HG02938 (cell line): Measurements from ENCODE around the gene ABCC9.

ENCODE experiments used
- ATAC-seq: cut with Tn5 transposase; IDR thresholded peaks from one replicate; pipeline ENCODE4 v1.9.1; 2021; ENCODE audit warnings: mild to moderate bottlenecking, moderate library complexity; ENCODE audit not compliant: unreplicated experiment

ABCC9 gene

DNA sequence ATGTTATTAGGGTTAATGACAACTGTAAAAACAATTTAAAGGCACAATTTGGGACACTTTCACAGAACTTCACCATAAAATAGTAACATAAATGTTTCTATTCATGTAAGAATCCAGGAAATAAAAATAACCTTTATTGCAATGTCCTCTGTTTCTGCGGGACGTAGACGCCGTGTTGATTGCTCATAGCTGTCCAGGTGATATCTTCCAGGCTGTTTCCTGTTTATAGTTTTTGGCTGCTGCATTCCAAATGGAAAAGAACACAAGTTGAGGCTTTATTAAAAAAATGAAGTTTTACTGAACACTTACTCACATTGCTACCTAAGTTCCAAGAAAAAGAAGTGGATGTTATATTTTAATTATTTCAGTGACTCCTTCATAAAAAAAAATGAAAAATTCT, 58.6 kb downstream of the ABCC9 start:
- ATAC-seq: no peak

DNA sequence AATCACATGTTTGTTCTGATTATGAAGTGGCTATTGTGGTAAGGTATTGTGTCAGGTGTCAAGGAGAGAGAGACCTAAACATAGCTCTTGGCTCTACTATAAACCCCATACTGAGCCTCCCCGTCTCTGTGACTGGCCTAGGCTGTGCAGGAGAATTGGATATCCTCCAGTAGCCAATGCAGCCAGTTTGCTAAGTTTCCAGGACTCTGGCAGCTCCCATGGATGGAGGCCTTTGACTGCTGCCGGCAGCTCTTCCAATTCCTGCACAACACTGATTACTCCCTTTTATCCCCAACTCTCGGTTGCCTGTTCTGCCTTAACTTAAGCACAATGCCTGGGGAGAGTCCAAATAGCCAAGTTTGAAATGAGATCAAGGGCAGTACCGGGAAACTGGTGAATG, 59.3 kb downstream of the ABCC9 start:
- no peak for ATAC-seq

DNA sequence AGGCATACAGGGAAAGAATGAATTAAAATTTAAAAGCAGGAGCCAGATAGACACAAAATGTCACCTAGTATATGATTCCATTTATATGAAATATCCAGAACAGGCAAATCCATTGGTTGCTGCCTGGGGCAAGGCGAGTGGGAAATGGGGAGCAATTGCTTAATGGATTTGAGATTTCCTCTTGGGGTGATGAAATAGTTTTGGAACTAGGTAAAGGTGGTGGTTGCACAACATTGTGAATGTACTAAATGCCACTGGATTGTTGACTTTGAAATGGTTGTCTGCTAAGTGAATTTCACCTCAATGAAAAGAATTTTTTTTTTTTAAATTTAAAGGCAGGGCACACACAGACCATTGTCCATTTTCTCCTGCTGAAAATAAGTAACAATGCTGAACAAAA, 61.9 kb downstream of the ABCC9 start:
- no peak for ATAC-seq

DNA sequence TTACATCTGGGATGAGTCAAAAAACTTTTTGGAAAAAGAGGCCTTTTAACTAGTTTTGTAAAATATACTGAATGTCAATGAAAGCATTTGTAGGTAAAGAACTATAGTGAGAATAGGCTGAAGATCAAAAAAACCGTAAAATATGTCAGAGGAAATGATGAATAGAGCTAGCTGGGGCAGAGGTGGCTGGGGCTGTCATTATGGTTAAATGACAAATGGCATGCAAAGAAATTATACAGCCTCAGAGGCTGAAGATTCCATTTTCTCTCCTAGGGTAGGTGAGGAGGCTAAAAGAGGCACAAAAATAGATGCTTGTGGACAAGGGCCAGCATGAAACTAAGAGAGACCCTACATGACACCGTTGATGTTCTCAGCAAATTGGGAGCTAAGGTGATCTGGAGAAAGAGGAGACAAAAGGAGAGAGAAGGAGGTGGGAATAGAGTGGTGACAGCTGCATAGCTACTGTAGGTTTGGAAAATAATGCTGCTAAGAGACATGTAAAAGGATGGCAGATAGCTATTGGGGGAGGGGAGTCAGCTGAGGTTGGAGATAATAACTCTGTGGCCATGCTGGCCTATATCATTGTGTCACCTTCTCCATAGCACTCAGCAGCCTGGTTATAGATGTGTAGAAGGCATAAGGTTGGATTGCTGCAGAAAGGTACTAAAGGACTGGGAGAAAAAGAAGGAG, 63.8 kb downstream of the ABCC9 start:
- no peak for ATAC-seq

DNA sequence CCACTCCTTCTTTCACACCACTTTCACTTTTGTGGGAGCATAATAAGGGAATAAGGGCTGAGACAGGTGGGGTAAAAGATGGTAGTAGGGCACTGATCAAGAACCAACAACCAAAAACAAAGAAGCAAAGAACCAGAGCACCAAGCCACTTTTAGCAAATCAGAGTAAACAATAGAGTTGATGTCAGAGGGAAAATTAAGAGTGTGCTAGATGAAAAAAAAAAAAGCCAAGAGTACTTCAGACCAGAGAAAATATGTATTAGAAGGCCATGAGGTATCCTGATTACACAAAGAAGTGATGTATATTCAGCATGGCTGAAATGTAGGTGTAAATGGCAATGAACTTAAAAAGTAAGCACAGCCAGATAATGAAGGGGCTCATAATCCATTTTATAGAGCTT, 75.4 kb downstream of the ABCC9 start:
- ATAC-seq: no peak

DNA sequence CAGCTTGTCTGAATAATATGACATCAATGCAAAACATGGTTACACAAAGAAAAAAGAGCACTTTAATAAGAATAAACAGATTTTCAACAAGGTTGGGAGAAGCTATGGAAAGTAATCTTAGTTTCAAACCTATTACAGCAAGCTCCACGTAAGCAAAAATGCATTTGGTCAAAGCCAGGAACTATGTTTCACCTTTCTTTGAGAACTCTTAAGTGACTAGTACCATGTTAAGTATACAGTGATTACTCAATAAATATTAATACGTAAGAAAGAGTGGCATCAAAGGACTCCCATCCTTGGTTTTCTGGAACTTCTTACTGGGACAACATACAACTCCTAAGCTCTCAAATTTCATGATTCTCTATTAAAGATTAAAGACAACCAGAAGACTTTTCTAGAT, 80.7 kb downstream of the ABCC9 start:
- ATAC-seq: no peak

DNA sequence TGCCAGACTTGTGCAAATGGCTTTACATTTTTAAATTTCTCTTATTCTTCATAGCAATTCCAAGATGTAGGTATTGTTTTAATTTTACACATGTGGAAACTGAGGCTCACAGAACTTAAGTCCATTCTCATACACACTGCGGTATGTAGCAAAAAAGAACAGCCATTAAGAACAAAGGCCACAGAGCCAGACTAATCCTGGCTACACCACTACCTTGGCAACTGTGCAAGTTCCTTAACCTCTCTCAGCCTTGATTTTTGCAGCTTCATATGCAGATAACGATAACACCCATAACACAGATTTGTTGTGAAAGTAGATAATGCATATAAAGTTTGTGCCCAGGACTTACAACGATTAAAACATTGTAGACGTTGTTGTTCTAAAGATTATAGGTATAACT, 81.1 kb downstream of the ABCC9 start:
- no peak for ATAC-seq

DNA sequence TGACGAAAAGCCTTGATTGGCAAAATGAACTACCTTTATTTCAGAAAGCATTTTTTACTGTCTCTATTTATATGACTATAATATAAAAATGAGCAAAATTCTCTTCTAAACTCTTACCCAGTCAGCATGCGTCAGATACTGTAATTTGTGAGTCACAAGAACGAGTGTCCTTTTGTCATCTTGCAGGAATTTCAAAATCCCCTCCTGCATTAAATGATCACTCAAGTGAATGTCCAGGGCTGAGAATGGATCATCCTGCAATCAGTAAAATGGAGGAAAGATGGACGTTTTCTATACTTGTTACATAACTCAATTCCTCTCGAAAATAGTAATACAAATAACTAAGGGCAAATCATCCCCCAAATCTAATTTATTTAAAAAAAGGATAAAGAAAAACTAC, 89.0 kb downstream of the ABCC9 start:
- no peak for ATAC-seq

DNA sequence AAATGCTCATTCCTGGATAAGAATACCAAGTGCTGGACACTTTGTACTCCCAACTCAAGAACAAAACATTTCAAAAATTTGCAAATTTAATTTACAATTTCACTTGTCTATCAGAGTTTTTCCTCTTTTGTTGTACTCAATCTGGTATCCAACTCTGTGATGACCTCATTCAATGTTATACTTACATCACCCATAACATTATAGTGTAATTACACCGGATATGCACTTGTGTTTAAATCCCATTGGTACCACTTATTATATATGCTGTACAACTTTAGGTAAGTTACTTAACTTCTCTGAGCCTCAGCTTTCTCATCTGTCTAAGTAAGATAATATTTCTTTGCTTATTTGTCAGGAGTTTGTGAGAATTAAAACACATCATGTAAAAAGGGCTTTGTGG, 90.1 kb downstream of the ABCC9 start:
- no peak for ATAC-seq

DNA sequence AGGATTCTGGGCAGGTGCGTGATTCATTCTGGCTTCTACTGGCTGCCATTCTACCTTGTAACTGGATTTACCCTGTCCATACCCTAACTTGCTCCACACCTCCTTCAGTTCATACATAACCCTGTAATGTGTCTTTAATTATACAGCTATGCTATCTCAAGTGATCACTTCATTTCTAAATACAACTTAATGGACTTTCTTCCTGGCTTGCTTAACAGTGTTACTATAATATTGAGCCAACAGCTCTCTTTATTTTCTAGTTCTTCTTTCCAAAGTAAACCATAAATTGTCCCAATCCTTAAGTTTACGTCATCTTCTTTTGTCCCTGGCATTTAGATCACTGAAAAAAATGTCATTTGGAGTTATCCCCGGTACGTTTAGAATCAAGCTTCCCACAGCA, 90.8 kb downstream of the ABCC9 start:
- no peak for ATAC-seq

DNA sequence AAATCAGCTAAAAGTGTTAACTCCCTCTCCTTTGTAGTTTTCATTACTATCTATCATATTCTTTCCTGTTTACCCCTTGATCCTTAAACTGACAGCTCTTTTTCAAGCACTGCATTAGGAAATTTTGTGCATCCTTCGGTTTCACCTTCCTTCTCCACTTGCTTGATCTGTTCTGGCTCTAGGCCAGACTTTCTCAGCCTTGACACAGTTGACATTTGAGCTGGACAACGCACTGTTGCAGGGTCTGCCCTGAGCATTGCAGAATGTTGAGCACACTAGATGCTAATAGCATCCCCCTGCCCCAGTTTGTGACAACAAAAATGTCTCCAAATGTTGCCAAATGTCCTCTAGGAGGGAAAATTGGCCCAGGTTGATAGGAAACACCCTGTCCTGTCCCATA, 91.3 kb downstream of the ABCC9 start:
- ATAC-seq: no peak

DNA sequence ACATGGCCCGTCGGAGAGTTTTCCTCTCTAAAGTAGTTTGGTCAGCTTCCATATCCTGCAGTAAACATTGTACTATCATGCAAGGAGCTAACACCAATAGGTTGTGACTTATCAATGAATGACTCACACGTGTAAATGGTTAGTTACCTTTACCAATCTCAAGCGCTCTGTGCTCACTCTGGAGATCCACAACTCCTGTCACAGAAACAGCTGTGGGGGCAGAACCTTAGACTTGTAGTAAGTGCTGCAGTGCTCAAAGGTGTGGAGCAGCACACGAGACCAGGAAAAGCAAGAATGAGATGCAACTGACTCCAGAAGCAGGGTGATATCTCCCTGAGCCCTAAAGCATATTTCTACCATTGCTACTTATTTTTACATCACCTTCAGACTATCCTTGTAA, 93.0 kb downstream of the ABCC9 start:
- no peak for ATAC-seq

DNA sequence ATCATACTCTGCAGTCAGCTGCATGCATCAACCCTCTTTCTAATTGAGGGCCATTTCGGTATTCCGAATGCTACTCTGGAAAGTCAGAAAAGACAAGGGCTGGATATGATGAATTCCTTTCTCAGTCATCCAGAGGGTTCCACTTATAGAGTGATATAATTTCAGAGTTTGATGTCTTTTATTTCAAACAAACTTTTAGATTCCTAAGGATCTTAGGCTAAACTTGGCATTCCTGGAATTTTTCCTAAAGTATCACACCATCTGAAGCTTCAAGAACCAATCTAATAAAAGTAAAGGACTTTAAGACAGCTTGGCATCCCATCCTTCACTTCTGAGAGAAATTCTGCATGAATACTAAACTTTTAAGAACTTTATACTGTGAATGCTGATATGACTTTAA, 97.4 kb downstream of the ABCC9 start:
- no peak for ATAC-seq

DNA sequence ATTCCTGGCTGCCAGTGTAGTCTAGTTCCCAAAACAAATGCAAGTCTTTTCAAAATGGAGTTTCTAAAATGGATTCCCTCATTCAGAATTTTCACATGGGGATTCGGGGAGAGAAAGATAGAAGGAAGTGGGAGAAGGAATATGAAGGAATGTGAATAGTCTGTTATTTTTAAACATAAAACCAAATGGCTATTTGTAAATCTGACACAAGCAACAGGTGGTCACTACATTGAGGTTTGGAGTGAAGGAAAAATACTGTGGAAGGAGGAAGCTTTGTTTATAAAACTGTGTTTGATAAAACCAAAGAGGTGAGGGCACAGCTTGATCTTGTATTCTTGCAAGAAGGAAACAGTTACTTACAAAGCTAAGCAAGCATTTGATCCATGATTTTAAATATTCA, 101.5 kb downstream of the ABCC9 start:
- ATAC-seq: no peak

DNA sequence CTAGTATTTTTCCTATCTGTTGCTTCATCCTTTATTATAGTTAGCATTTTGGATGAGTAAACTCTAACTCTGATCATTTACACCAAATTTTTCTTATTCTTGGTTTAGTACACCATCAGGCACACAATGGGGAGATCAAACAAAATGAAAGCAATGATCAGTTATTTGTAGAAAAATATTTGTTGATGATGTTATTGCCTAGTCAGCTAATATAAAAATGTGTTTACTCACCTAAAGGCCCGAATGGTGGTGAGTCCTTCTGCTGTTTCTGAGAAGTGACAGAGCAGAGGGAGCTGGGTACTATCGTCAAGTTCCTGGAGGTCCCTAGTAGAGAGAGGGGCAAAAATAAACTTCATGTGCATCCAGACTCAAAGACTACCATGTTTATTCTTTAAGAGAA, 103.4 kb downstream of the ABCC9 start:
- ATAC-seq: no peak

DNA sequence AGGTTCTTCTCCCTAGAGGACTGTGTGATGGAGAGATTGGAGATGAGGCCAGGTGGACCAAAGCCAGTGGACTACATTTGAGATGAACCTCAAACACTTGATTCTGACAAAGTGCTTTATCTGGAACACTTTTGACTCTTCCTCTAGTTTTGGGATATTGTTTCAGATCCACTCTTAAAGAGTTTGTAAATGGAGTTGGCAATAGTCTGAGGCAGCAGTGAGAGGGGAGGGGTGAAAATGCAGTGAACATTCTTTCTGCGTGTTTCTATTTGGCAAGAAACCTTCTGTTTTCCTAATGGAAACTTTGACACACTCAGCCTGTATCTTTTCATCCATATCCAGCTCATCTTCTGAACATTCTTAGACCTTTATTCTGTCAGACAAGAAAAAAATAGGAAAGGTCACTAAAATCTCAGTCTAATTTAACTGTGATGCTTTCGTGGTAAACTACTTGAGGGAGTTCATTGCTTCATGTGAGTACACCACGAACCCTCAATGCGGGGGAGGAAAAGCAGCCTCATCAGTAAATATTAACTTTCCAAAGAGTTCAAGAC, 109.4 kb downstream of the ABCC9 start:
- no peak for ATAC-seq

DNA sequence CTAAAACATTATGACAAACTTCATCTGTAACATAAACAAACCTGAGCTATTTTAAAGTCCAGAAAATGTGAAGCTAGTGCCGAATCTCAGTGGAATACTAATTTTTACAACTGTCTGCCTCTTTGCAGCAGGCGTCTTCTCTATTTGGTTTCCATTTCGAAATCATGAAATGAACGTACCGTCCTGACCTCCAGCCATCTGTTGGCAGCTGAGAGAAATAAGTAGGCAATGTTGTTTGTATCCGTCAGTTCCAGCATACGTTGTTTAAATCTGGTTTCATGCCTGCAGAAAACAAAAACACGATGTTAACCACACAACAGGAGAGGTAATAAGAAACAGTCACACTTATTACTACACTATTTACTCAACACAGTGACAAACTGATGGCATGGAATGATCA, 112.4 kb downstream of the ABCC9 start:
- no peak for ATAC-seq

DNA sequence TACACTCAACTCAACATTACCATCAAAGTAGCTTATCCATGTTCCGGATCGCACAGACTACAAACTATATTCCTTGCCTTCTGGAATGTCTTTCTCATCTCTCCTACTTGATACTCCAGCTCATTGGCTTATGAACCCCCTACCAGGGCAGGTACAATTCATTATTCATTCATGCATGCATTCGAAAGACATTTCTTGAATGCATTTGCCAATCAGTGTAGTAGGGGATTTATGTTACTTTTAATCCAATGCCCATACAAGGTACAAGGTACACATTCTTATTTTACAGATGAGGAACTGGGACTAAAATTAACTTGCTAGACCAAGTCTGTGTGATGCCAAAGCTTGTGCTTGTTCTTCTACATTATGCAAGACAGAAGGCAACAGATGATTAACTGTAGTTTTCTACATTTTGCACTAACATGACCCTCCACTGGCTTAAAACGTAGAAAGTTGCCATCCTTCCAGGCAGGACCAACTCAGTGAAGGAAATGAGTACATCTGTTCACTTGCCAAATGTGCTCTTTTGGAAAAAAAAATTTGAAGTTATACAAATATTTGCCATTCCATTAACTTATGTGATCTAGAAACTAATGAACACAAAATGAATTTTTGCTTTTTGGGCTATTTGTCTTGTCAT, 113.0 kb downstream of the ABCC9 start:
- ATAC-seq: no peak

DNA sequence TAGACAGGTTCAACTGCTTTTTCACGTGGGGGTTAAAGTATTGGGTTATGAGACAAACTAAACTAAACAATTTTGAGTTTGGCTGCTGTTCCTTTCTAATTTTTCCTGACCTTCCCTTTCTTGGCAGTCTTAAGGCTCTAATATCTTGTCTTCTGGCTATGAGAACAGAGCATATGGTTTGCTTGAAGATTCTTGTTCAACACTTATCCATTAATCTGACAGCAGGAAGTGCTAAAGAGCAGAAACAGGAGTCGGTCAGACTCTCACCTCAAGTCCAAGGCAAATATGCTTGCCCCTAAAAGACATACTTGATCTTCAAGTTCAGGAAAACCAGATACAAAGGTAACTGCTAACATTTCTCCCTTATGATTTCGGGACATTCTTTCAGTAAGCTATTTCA, 114.1 kb downstream of the ABCC9 start:
- no peak for ATAC-seq

DNA sequence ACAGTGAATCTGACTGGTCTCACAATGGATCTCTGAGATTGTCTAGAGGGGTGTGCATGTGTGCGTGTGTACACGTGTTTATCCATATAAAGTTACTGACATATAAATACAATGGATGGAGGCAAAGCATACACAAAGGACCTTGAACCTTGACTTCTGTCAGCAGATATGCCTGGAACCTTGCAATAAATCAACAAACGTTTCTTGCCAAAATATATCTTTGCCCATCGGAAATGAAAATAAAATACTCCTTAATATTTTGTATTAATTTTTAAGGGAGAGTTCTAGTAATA, 114.7 kb downstream of the ABCC9 start:
- no peak for ATAC-seq

DNA sequence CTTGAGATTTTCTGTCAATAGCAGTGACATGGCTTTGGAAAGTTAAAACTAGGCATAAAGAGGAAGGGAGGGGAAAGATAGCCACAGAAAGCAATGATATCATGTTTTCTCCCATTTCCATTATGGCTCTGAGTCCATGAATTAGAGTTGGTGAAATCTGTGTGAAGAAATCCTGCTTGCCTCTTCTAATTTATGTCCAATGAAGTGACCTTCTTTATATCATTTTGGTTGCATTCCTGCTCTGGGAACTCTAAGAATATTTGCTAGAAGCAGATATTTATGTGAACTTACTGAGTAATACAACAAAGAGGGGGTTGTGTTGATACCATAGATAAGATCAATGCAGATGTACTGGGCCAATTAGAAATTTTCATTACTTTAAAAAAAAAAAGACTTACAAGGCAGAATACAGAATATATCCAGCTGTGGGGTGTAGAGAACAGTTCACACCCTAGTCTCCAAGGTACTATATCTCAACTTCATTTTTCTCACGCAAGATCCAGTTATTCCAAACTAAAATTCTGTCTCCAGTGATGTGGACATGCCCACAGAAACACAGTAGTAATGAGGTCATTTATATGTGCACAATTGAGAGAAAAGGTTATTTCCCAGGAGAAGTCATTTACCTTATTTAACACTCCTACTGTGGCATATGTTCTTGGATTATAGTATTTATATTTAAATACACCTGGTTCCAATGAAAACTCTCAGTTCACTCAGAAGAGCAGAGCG, 115.2 kb downstream of the ABCC9 start:
- ATAC-seq: no peak

DNA sequence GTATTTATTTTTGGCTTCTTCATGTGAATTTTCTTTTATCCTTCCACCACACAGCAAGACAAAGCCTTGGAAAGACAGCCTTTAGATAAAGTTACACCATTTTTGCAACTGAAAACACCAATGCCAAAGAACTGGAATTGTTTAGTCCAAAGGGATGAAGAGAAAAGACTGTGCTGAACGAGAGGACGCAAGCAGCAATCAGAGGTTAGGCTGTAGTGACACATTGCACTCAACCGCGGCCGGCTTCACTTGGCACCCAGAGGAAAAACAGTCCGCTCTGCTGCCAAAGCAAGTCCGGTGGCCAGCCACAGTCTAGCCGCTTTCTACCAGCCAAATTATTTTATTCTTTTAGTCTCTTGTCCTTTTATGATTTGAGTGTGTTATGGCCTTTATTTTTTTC, 117.6 kb downstream of the ABCC9 start:
- ATAC-seq: no peak
